ENCODE measurements around the gene GNAL. TPM values are rescaled to one million over a fixed set of nuclear protein-coding genes. Genes with fewer than 3 reads are reported as not detected.

The GNAL gene
- total and polyA plus RNA-seq, 8 donors: under 0.01 to 6.7 (median 1.8) TPM

DNA sequence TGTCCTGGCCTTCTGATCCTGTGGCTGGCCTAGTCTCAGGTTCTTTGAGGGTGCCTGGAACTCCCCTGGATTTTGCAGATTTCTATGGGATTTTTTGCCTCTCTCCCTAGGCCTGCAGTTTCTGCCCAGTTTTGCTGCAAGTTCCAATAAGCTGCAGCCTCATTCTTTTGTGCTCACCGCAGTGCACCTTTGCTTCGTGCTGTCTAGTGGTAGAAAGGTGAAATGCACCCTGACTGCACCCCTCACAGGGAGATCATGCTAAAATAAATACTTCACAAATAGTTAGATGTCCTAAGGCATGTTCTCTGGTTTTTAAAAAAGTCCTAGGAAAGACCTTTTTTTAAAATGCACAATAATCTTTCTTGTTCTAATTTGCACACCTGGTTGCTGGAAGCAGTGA is 72.5 kb downstream of the GNAL start:
- intact Hi-C loops (cut with DNase I; ENCODE audit: low total_unique reads): no loop called here
- Histone ChIP-seq H3K9me3 (no peaks in the 10 kb centered on the region), H3K4me1 (no peaks in the 10 kb centered on the region), H3K36me3 (no peaks in the 10 kb centered on the region), H3K27ac (no peak overlapping the region), H3K4me3 (no peak overlapping the region), H3K27me3 (no peaks in the 10 kb centered on the region)
- 65 to 80% (median 66%) methylated on average over 2 of the region's 2 CpGs for WGBS, 5 donors
- TF ChIP-seq POLR2A (IDR thresholded peaks at IDR 0.05) (no peak), POLR2AphosphoS5 (IDR thresholded peaks at IDR 0.05) (no peak), EP300 (IDR thresholded peaks at IDR 0.05) (no peak)
- TF ChIP-seq, protein P1, sequence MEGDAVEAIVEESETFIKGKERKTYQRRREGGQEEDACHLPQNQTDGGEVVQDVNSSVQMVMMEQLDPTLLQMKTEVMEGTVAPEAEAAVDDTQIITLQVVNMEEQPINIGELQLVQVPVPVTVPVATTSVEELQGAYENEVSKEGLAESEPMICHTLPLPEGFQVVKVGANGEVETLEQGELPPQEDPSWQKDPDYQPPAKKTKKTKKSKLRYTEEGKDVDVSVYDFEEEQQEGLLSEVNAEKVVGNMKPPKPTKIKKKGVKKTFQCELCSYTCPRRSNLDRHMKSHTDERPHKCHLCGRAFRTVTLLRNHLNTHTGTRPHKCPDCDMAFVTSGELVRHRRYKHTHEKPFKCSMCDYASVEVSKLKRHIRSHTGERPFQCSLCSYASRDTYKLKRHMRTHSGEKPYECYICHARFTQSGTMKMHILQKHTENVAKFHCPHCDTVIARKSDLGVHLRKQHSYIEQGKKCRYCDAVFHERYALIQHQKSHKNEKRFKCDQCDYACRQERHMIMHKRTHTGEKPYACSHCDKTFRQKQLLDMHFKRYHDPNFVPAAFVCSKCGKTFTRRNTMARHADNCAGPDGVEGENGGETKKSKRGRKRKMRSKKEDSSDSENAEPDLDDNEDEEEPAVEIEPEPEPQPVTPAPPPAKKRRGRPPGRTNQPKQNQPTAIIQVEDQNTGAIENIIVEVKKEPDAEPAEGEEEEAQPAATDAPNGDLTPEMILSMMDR (IDR thresholded peaks at IDR 0.05): no peak
- DNase-seq: no peak

DNA sequence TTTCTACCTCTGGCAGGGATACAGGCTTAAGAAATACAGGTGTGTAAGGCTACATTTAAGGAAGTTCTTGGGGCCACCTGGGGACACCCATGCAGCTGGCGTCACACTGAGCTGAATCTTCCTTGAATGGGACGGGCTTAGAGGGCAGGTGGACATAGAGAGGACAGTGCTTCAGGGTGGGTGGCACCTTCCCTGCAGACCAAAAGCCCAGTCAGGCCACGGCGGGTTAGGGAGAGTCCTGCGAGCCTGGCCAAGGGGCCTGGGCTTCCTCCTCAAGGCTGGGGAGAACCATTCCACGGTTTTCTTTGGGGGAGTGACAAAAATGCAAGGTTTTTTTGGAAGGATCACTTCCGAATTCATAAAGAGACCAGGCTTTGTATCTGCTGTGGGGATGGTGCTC is 73.4 kb downstream of the GNAL start:
- no peaks in the 10 kb centered on the region for H3K27me3 ChIP-seq
- TF ChIP-seq, protein P1 (IDR thresholded peaks at IDR 0.05): no peak
- TF ChIP-seq POLR2AphosphoS5 (IDR thresholded peaks at IDR 0.05): no peak
- no peak for TF ChIP-seq EP300 (IDR thresholded peaks at IDR 0.05)
- TF ChIP-seq POLR2A (IDR thresholded peaks at IDR 0.05): no peak
- DNase-seq: no peak
- 80 to 90% (median 88%) methylated on average over 7 of the region's 7 CpGs for WGBS, 5 donors
- H3K27ac ChIP-seq: no peak overlapping the region
- H3K4me3 ChIP-seq: no peak overlapping the region
- intact Hi-C loops (cut with DNase I; ENCODE audit: low total_unique reads): no loop called here
- H3K4me1 ChIP-seq: no peaks in the 10 kb centered on the region
- H3K36me3 ChIP-seq: no peaks in the 10 kb centered on the region
- no peaks in the 10 kb centered on the region for H3K9me3 ChIP-seq

DNA sequence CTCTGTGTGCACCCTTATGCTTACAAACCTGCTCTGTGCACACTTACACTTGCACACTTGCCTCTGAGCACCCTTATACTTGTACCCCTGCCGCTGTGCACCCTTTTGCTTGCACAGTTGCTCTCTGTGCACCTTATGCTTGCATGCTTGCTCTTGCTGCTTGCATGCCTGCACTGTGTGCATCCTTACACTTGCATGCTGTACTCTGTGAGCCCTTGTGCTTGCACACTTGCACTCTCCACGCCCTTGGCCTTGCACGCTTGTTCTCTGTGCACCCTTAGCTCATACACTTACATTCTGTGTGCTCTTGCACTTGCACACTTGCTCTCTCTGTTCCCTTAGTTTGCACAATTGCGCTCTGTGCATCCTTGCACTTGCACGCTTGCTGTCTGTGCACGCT is 78.3 kb downstream of the GNAL start:
- Histone ChIP-seq H3K36me3 (no peaks in the 10 kb centered on the region), H3K27me3 (no peaks in the 10 kb centered on the region), H3K4me1 (no peaks in the 10 kb centered on the region), H3K9me3 (no peaks in the 10 kb centered on the region), H3K4me3 (no peak overlapping the region), H3K27ac (no peak overlapping the region)
- intact Hi-C loops (cut with DNase I; ENCODE audit: low total_unique reads): no loop called here
- TF ChIP-seq EP300 (IDR thresholded peaks at IDR 0.05) (no peak), POLR2AphosphoS5 (IDR thresholded peaks at IDR 0.05) (no peak), POLR2A (IDR thresholded peaks at IDR 0.05) (no peak)
- TF ChIP-seq, protein P1 (IDR thresholded peaks at IDR 0.05): no peak
- DNase-seq: no peak
- 91 to 98% (median 92%) methylated on average over 6 of the region's 6 CpGs for WGBS, 5 donors

DNA sequence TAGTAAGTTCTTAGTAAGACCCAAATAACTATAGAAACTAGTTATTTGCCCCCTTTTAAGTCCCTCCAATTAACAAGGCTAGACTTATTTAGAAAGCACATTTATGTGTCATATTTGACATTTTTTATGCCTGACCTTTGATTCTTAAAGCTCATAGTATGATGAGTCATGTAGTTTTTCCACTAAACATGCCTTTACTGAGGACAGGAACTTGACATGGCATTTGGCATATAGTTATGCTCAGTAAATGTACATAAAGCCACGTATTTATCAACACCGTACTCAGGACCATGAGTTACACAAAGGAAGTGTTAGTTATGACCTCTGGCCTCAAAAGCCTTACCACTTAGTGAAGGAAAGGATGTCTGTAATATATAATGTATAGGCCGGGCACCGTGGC is 78.9 kb downstream of the GNAL start:
- intact Hi-C loops (cut with DNase I; ENCODE audit: low total_unique reads): no loop called here
- TF ChIP-seq POLR2AphosphoS5 (IDR thresholded peaks at IDR 0.05) (no peak), POLR2A (IDR thresholded peaks at IDR 0.05) (no peak), EP300 (IDR thresholded peaks at IDR 0.05) (no peak)
- TF ChIP-seq, protein P1 (IDR thresholded peaks at IDR 0.05): no peak
- DNase-seq: no peak
- Histone ChIP-seq H3K4me1 (no peaks in the 10 kb centered on the region), H3K36me3 (no peaks in the 10 kb centered on the region), H3K27ac (no peak overlapping the region), H3K9me3 (no peaks in the 10 kb centered on the region), H3K4me3 (no peak overlapping the region), H3K27me3 (no peaks in the 10 kb centered on the region)
- WGBS, 5 donors: 36 to 49% (median 43%) methylated on average over 4 of the region's 4 CpGs
